HepG2 (cell line): ENCODE measurements around the gene FAM219B. TPM values are rescaled to one million over a fixed set of nuclear protein-coding genes. Genes with fewer than 3 reads are reported as not detected.

Experiments
- ATAC-seq: fragments of 200-7000 bp; cut with Tn5 transposase; 3 replicates; pipeline ENCODE4 v1.9.1; 2020; ENCODE audit warnings: mild to moderate bottlenecking, moderate library complexity
- BruUV-seq: library from RNA; stranded (reverse); fragments of 400-500 nt; replicated peaks from 2 replicates; lab custom pipeline; 2021; lab: Mats Ljungman, UMichigan
- CTCF ChIA-PET: fragments of 300-600 bp; formaldehyde crosslinking; extraction: SDS; loops from one replicate; lab custom pipeline; 2021; ENCODE audit warnings: low total read pairs, inconsistent platforms, low intra/inter-chr PET ratio; lab: Yijun Ruan, JAX
- POLR2A ChIA-PET: fragments of 350-600 bp; sonication (Branson Sonifier 250); formaldehyde crosslinking; loops from one replicate; lab custom pipeline; 2020; ENCODE audit warnings: antibody characterized with exemption, inconsistent platforms; lab: Yijun Ruan, JAX
- DNase-seq: peaks from one replicate; pipeline ENCODE4 v3.0.0-alpha.2; 2015; ENCODE audit warnings: low spot score
- FAIRE-seq: peaks from 3 replicates; lab custom pipeline; 2011; peaks lifted over from hg19 to GRCh38; lab: Jason Lieb, UNC
- H2AFZ ChIP-seq: one replicate; pipeline ENCODE4 v1.6.1; 2011; ENCODE audit warnings: low read length, inconsistent platforms
- H3K27ac ChIP-seq: fragments of 300-600 bp; 3 replicates; pipeline ENCODE4 v1.8.0; 2011; ENCODE audit warnings: mixed run types, mild to moderate bottlenecking, mixed read lengths, low read length, inconsistent platforms; ENCODE audit not compliant: insufficient read depth; ENCODE audit errors: extremely low read length
- H3K27me3 ChIP-seq, 2 experiments: fragments of 200-600 bp in 1 of 2; 2 replicates in 1 of 2; 3 replicates in 1 of 2; pipeline versions ENCODE4 v1.6.0 to v1.8.0; 2011; ENCODE audit warnings: low read length in 2 of 2, mild to moderate bottlenecking in 2 of 2, moderate library complexity in 2 of 2, inconsistent platforms in 1 of 2; ENCODE audit not compliant: insufficient read depth in 2 of 2, control insufficient read depth in 1 of 2
- H3K36me3 ChIP-seq, 2 experiments: fragments of 200-600 bp in 1 of 2; replicated peaks in 1 of 2; 2 replicates in 1 of 2; 3 replicates in 1 of 2; pipeline versions ENCODE4 v1.5.1 to v1.8.0; 2011; ENCODE audit warnings: low read length in 2 of 2, inconsistent platforms in 1 of 2; ENCODE audit not compliant: insufficient read depth in 2 of 2, control insufficient read depth in 1 of 2
- H3K4me1 ChIP-seq: 2 replicates; pipeline ENCODE4 v1.5.1; 2012; ENCODE audit warnings: low read length, inconsistent platforms; ENCODE audit not compliant: insufficient read depth
- H3K4me2 ChIP-seq: 2 replicates; pipeline ENCODE4 v1.6.0; 2011; ENCODE audit warnings: low read depth, low read length, inconsistent platforms
- H3K4me3 ChIP-seq, 3 experiments: fragments of 200-600 bp in 1 of 3; sonication (generic), shearing (Covaris generic) in 1 of 3; replicated peaks in 1 of 3; 2 replicates each; pipeline ENCODE4 v1.5.1; 2011 to 2016; ENCODE audit warnings: low read length in 3 of 3, inconsistent platforms in 2 of 3, low read depth in 2 of 3, mild to moderate bottlenecking in 2 of 3, control low read depth in 1 of 3, mixed read lengths in 1 of 3; ENCODE audit not compliant: insufficient read depth in 1 of 3
- H3K79me2 ChIP-seq: one replicate; pipeline ENCODE4 v1.6.1; 2011; ENCODE audit warnings: low read length, inconsistent platforms; ENCODE audit not compliant: insufficient read depth
- H3K9ac ChIP-seq: 2 replicates; pipeline ENCODE4 v1.6.0; 2011; ENCODE audit warnings: mild to moderate bottlenecking, low read depth, low read length, inconsistent platforms; ENCODE audit not compliant: insufficient read depth
- H3K9me3 ChIP-seq: 2 replicates; pipeline ENCODE4 v1.5.1; 2012; ENCODE audit warnings: mild to moderate bottlenecking, low read length
- H4K20me1 ChIP-seq: 2 replicates; pipeline ENCODE4 v1.6.0; 2011; ENCODE audit warnings: inconsistent platforms, mild to moderate bottlenecking, low read length, moderate library complexity; ENCODE audit not compliant: insufficient read depth
- HIC2 ChIP-seq: sonication (generic); formaldehyde crosslinking; IDR thresholded peaks from 2 replicates; pipeline ENCODE4 v1.9.0; 2022; ENCODE audit warnings: low read depth, missing genetic modification reagents
- LBX2 ChIP-seq: sonication (generic); formaldehyde crosslinking; IDR thresholded peaks from 2 replicates; pipeline ENCODE4 v1.5.0; 2020; ENCODE audit warnings: missing genetic modification reagents, mild to moderate bottlenecking, borderline replicate concordance
- MAFG ChIP-seq: sonication (generic); formaldehyde crosslinking; IDR thresholded peaks from 2 replicates; pipeline ENCODE4 v1.5.1; 2020; ENCODE audit warnings: mild to moderate bottlenecking, missing genetic modification reagents
- NCOA5 ChIP-seq: sonication (generic); formaldehyde crosslinking; IDR thresholded peaks from 2 replicates; pipeline ENCODE4 v1.4.0; 2020; ENCODE audit warnings: missing genetic modification reagents
- TFDP1 ChIP-seq: IDR thresholded peaks from 2 replicates; pipeline ENCODE4 v1.6.1; 2016; ENCODE audit warnings: missing compliant biosample characterization, missing genetic modification reagents, borderline replicate concordance
- YY1 ChIP-seq: IDR thresholded peaks from 2 replicates; pipeline ENCODE4 v1.6.1; 2011; ENCODE audit warnings: low read length, low read depth, moderate library complexity, mild to moderate bottlenecking; ENCODE audit not compliant: insufficient read depth, insufficient replicate concordance
- ZBTB33 ChIP-seq: sonication (generic); formaldehyde crosslinking; IDR thresholded peaks from 2 replicates; pipeline ENCODE4 v1.4.0; 2020; ENCODE audit warnings: missing genetic modification reagents
- ZNF614 ChIP-seq: IDR thresholded peaks from 2 replicates; pipeline ENCODE4 v1.6.1; 2018; ENCODE audit warnings: missing biosample characterization, missing genetic modification reagents, inconsistent platforms, borderline replicate concordance
- WGBS: methylation state at CpG from one replicate; pipeline ENCODE4 v1.1.6; 2017; ENCODE audit warnings: low lambda C conversion rate; 5-methylcytosine and 5-hydroxymethylcytosine counted together
- in situ Hi-C: cut with HindIII; loops from 2 replicates; pipeline ENCODE4 v1.10.0; 2017; ENCODE audit warnings: low pct_unique_long_range_greater_than_20kb; ENCODE audit not compliant: extremely low pct_ligation_motif_present
- intact Hi-C: fragments of 100-400 bp; cut with micrococcal nuclease; formaldehyde crosslinking; loops from one replicate; pipeline ENCODE4 v1.10.0; 2022; ENCODE audit not compliant: unreplicated experiment
- polyA plus RNA-seq, 8 experiments: library from polyadenylated mRNA; depleted of rRNA in 3 of 8; stranded (reverse) in 7 of 8; unstranded in 1 of 8; fragments of >200 nt; fragmentation: Illumina TruSeq in 4 of 8; extraction: Trizol in 4 of 8; gene quantifications; 2 replicates each; pipeline versions ENCODE4 v1.2.1 to v1.2.3, GENCODE V29; 2011 to 2016; ENCODE audit warnings: low read depth in 4 of 8, missing spikeins in 1 of 8, mixed read lengths in 1 of 8; ENCODE audit not compliant: insufficient read depth in 1 of 8
- total RNA-seq, 5 experiments: library from RNA; depleted of rRNA; stranded (reverse); fragments of >200 nt; fragmentation: Illumina TruSeq; extraction: Trizol; gene quantifications; 2 replicates each; pipeline ENCODE4 v1.2.3, GENCODE V29; 2016; ENCODE audit warnings: low read depth in 1 of 5

FAM219B gene
- total and polyA plus RNA-seq, 2 of the 13 experiments (the other 11 are each of a cell fraction or from before 2014, with no cell fraction given), result 36.6 to 50.2 TPM

GRCh38 chr15:74855857-74856256 lies 50.8 kb downstream of the FAM219B start (continued):
- no peak for TF ChIP-seq HIC2 (CRISPR knock-in tag)
- TF ChIP-seq YY1, result no peak

- Histone ChIP-seq H3K9me3 (no peaks in the 10 kb centered on the region), H3K79me2 (peaks cover 12% of the 10 kb centered on the region), H3K4me3 (no peak overlapping the region), H3K4me1 (peaks cover 31% of the 10 kb centered on the region), H4K20me1 (0 out of 2 replicates have a peak, but pooled peaks cover 3% of the 10 kb centered on the region), H3K27me3 (no peaks in the 10 kb centered on the region), H3K36me3 (peaks cover 22 to 50% of the 10 kb centered on the region in 2 experiments; a peak in 4 of 5 replicates), H3K4me2 (no peak overlapping the region), H2AFZ (no peak overlapping the region), H3K9ac (no peak overlapping the region), H3K27ac (no peak overlapping the region)
- in situ Hi-C loops (no loop called here), intact Hi-C loops (no loop called here)
- POLR2A ChIA-PET, result no interaction called here
- no peak for ATAC-seq
- DNase-seq, result no peak
- FAIRE-seq, result no peak
- CTCF ChIA-PET, result no interaction called here
- over 99% methylated on average over 11 of the region's 13 CpGs for WGBS
- BruUV-seq, result no TSS peak
- no peak for TF ChIP-seq ZBTB33
- no peak for TF ChIP-seq NCOA5 (CRISPR knock-in tag)
- no peak for TF ChIP-seq LBX2 (CRISPR knock-in tag)
- no peak for TF ChIP-seq MAFG (CRISPR knock-in tag)
- TF ChIP-seq ZNF614 (CRISPR knock-in tag), result no peak
- no peak for TF ChIP-seq TFDP1 (CRISPR knock-in tag)
Measured at GRCh38 chr15:74854453-74855022, 52.1 kb downstream of the FAM219B start.
